Nephron progenitor cell (in vitro differentiated cells): ENCODE results near the gene OR51D1.

Experiments used
- DNase-seq: peaks from one replicate; pipeline ENCODE4 v3.0.0; 2021
- H3K27ac Mint-ChIP-seq: 2 replicates; pipeline ENCODE4 v1.8.0; 2021; ENCODE audit warnings: mild to moderate bottlenecking, moderate library complexity, mixed read lengths
- H3K27me3 Mint-ChIP-seq: 2 replicates; pipeline ENCODE4 v1.8.0; 2021; ENCODE audit warnings: mild to moderate bottlenecking, low read depth, mixed read lengths; ENCODE audit not compliant: poor library complexity
- H3K36me3 Mint-ChIP-seq: 2 replicates; pipeline ENCODE4 v1.8.0; 2021; ENCODE audit warnings: low read depth, mixed read lengths
- H3K4me1 Mint-ChIP-seq: 2 replicates; pipeline ENCODE4 v1.8.0; 2021; ENCODE audit warnings: mixed read lengths
- H3K4me3 Mint-ChIP-seq: 2 replicates; pipeline ENCODE4 v1.8.0; 2021; ENCODE audit warnings: mild to moderate bottlenecking, moderate library complexity, mixed read lengths
- H3K9me3 Mint-ChIP-seq: 2 replicates; pipeline ENCODE4 v1.8.0; 2021; ENCODE audit warnings: mild to moderate bottlenecking, moderate library complexity, mixed read lengths
- CTCF ChIP-seq: fragments of 200-600 bp; sonication (generic); IDR thresholded peaks from 2 replicates; pipeline ENCODE4 v1.5.0; 2021; ENCODE audit warnings: antibody characterized with exemption

The OR51D1 gene

DNA sequence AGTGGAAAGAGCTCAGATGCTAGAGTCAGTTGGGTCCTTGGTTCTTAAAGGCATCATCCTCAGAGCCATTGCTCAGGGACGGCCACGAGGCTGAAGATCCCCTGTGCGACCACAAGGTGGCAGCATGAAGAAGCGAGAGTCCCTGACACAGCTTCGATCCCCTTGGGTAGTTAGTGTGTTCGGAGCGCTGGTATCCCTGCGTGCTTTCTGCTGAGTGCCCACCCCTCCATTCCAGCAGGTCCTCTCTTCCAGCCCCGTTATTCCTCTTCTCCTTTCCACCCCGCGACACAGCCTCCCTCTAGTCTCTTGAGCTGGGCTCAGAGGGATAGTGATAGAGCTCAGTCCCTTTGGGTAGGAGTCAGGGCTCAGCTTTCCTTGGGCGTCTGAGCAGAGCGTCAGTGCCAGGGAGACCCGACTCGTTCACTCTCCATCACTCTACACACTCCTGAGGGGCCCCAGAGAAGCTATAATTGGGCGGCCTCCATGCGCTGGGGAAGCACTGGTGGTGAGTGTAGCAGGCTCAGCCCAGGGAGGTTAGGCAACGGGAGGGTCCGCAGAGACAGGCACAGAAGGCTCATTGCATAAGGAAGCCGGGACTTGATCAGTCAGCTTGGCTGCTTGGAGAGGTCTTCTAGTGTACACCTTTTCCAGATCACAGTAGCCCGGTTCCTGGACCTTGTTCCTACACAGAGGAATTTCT lies at the start of gene OR51D1:
Gene OR51D1 (plus strand): TSS at position 516 of the 700 bp plus-strand sequence. CDS start 2,314 bp downstream, outside the sequence.
- Mint-ChIP-seq H3K27me3 (peaks cover 4% of the 10 kb centered on the region), H3K4me1 (peaks cover 6% of the 10 kb centered on the region), H3K9me3 (peaks cover 1% of the 10 kb centered on the region), H3K27ac (no peak within 1 kb of the TSS), H3K36me3 (no peaks in the 10 kb centered on the region), H3K4me3 (no peak within 1 kb of the TSS)
- peak; percentile 88 for TF ChIP-seq CTCF
- peak; percentile 86 for DNase-seq

DNA sequence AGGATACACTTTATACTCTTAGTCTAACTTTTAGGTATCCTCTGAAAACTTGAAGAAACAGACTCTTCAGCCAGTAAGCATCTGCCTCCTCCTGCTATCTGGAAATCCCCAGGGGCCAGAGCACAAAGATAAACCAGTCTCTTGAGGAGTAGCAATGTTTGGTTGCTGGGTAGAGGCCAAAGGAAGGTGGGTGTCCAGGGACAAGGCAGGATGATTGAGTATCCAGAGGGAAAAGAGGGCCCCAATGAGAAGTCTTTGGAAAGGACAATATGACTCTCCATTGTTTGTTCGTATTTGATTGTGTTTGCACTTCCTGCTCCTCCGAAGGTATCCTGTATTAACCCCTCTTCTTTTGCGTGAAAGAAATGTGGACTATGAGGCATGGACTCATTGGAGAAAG lies 48.3 kb upstream of the OR51D1 start:
- Mint-ChIP-seq H3K4me3 (no peak overlapping the region), H3K9me3 (no peaks in the 10 kb centered on the region), H3K27me3 (peaks cover 41% of the 10 kb centered on the region), H3K4me1 (peaks cover 8% of the 10 kb centered on the region), H3K27ac (no peak overlapping the region), H3K36me3 (no peaks in the 10 kb centered on the region)
- no peak for TF ChIP-seq CTCF
- DNase-seq = no peak

- no peak for DNase-seq
- Mint-ChIP-seq H3K27ac (no peak within 1 kb of the TSS), H3K36me3 (peaks cover 5% of the 10 kb centered on the region), H3K4me1 (peaks cover 7% of the 10 kb centered on the region), H3K4me3 (no peak within 1 kb of the TSS), H3K9me3 (no peaks in the 10 kb centered on the region), H3K27me3 (peaks cover 7% of the 10 kb centered on the region)
- TF ChIP-seq CTCF = no peak
These were observed 43.5 kb upstream of the OR51D1 start, which contains the start of gene OR52I1 for GRCh38 chr11:4593739-4594138. Gene OR52I1, plus strand, starts transcription at chr11:4594039. Its CDS starts 0 bp downstream, at chr11:4594039.

GRCh38 chr11:4605057-4605456 lies 32.2 kb upstream of the OR51D1 start:
- peaks cover 4% of the 10 kb centered on the region for H3K9me3 Mint-ChIP-seq
- no peak overlapping the region for H3K4me3 Mint-ChIP-seq
- no peak overlapping the region for H3K27ac Mint-ChIP-seq
- no peak for TF ChIP-seq CTCF
- DNase-seq = no peak
- H3K36me3 Mint-ChIP-seq = peaks cover 43% of the 10 kb centered on the region
- peaks cover 2% of the 10 kb centered on the region for H3K27me3 Mint-ChIP-seq
- peaks cover 20% of the 10 kb centered on the region for H3K4me1 Mint-ChIP-seq

DNA sequence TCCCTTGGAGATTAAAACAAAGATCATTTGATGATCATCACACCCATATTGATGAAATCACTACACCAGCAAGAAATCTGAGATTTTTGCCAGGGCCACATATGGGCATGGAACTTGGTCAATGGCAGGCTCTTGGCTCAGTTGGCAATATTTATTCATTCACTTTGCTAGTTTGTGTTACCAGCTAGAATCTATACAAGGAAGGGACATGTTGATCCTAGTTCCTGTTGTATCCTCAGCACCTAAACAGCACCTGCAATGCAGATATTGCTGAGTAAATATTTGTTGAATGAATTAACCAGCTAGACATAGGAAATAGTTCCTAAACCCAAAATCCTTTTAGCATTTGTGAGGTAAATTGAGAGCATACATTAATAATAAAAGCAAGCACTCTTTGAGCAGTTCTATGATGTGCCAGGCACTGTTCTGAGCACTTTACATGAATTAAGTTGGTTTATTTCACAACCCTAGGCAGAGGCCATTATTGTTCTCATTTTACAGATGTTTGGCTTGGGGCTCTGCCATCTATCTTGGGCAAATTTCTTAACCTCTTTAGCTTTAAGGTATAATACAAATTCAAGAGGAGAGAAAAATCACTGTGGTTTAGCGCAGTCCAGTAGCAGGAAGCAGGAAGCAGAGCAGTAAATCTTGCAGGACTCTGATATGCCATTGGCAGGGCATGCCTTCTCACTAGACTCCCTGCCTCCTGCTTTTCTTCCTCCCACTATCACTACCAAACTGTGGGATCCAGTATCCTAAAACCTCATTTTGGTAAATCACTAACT lies 30.9 kb upstream of the OR51D1 start:
- no peak for TF ChIP-seq CTCF
- no peak overlapping the region for H3K27ac Mint-ChIP-seq

More for the DNA sequence above, 30.9 kb upstream of the OR51D1 start:
- no peak for DNase-seq
- Mint-ChIP-seq H3K36me3 (peaks cover 30% of the 10 kb centered on the region), H3K4me1 (peaks cover 20% of the 10 kb centered on the region), H3K27me3 (peaks cover 3% of the 10 kb centered on the region), H3K9me3 (peaks cover 4% of the 10 kb centered on the region), H3K4me3 (peak overlapping the region; percentile 91)
